Smooth muscle cell (in vitro differentiated cells): ENCODE measurements around the gene RASA3. TPM values are rescaled to one million over a fixed set of nuclear protein-coding genes. Genes with fewer than 3 reads are reported as not detected.

Experiments
- DNase-seq: peaks from one replicate; lab custom pipeline; 2025; ENCODE audit not compliant: unreplicated experiment; lab: John Stamatoyannopoulos, UW
- H2AFZ ChIP-seq: fragments of 200-600 bp; sonication (generic); 2 replicates; pipeline ENCODE4 v1.6.0; 2016; ENCODE audit warnings: antibody characterized with exemption, low read depth, mild to moderate bottlenecking
- H3F3A ChIP-seq: fragments of 200-600 bp; sonication (generic); 2 replicates; pipeline ENCODE4 v1.6.0; 2017; ENCODE audit warnings: antibody characterized with exemption, low read depth
- H3K27ac ChIP-seq: fragments of 200-600 bp; sonication (generic); 2 replicates; pipeline ENCODE4 v1.5.1; 2016; ENCODE audit warnings: low read depth, mild to moderate bottlenecking
- H3K27me3 ChIP-seq: fragments of 200-600 bp; sonication (generic); 2 replicates; pipeline ENCODE4 v1.6.1; 2016; ENCODE audit warnings: low read depth, mild to moderate bottlenecking
- H3K36me3 ChIP-seq: fragments of 200-600 bp; sonication (generic); 2 replicates; pipeline ENCODE4 v1.5.1; 2016; ENCODE audit warnings: low read depth
- H3K4me1 ChIP-seq: fragments of 200-600 bp; sonication (generic); 2 replicates; pipeline ENCODE4 v1.5.1; 2016; ENCODE audit warnings: low read depth
- H3K4me2 ChIP-seq: fragments of 200-600 bp; sonication (generic); 2 replicates; pipeline ENCODE4 v1.6.0; 2016; ENCODE audit warnings: mild to moderate bottlenecking
- H3K4me3 ChIP-seq: fragments of 200-600 bp; sonication (generic); 2 replicates; pipeline ENCODE4 v1.5.1; 2016; ENCODE audit warnings: mild to moderate bottlenecking
- H3K79me2 ChIP-seq: fragments of 200-600 bp; sonication (generic); 2 replicates; pipeline ENCODE4 v1.6.0; 2016; ENCODE audit warnings: low read depth, mild to moderate bottlenecking
- H3K9ac ChIP-seq: fragments of 200-600 bp; sonication (generic); 2 replicates; pipeline ENCODE4 v1.6.0; 2016; ENCODE audit warnings: low read depth
- H3K9me3 ChIP-seq: fragments of 200-600 bp; sonication (generic); replicated peaks from 2 replicates; pipeline ENCODE4 v1.5.1; 2016; ENCODE audit warnings: low read depth
- H4K20me1 ChIP-seq: fragments of 200-600 bp; sonication (generic); 2 replicates; pipeline ENCODE4 v1.6.0; 2016; ENCODE audit warnings: low read depth
- CTCF ChIP-seq: fragments of 200-600 bp; sonication (generic); IDR thresholded peaks from 2 replicates; pipeline ENCODE4 v1.5.1; 2017; ENCODE audit warnings: borderline replicate concordance, mild to moderate bottlenecking, antibody characterized with exemption; ENCODE audit not compliant: insufficient read depth, poor library complexity, severe bottlenecking
- WGBS: methylation state at CpG from one replicate; pipeline ENCODE4 v1.1.7; 2016; ENCODE audit warnings: low lambda C conversion rate; 5-methylcytosine and 5-hydroxymethylcytosine counted together
- polyA plus RNA-seq: library from polyadenylated mRNA; unstranded; fragments of >200 nt; fragmentation: Nextera tagmentation; extraction: Ambion mirVana; gene quantifications from 2 replicates; pipeline ENCODE4 v1.2.1, GENCODE V29; 2016
- total RNA-seq: library from RNA; depleted of rRNA; stranded (reverse); fragments of >200 nt; gene quantifications from 2 replicates; pipeline ENCODE4 v1.2.3, GENCODE V29; 2014

RASA3 gene
- total and polyA plus RNA-seq, 2 experiments from 2014 or later: 21.3 to 26.8 TPM

- Histone ChIP-seq H3K27ac (no peak overlapping the region), H3K4me1 (no peaks in the 10 kb centered on the region), H2AFZ (no peak overlapping the region), H3K4me3 (no peak overlapping the region), H3F3A (no peaks in the 10 kb centered on the region), H3K36me3 (no peaks in the 10 kb centered on the region), H3K79me2 (no peaks in the 10 kb centered on the region), H3K9ac (no peak overlapping the region), H3K9me3 (no peaks in the 10 kb centered on the region), H3K27me3 (no peaks in the 10 kb centered on the region), H4K20me1 (no peaks in the 10 kb centered on the region), H3K4me2 (no peak overlapping the region)
- TF ChIP-seq CTCF: no peak
- 94% methylated on average over 16 of the region's 16 CpGs for WGBS
- no peak for DNase-seq
Measured at GRCh38 chr13:113931841-113932459, 200.5 kb downstream of the RASA3 start.

GRCh38 chr13:113930671-113931637 is 201.5 kb downstream of the RASA3 start:
- H3K79me2 ChIP-seq: no peaks in the 10 kb centered on the region
- no peaks in the 10 kb centered on the region for H3K27me3 ChIP-seq
- H3K4me2 ChIP-seq: no peak overlapping the region
- H4K20me1 ChIP-seq: no peaks in the 10 kb centered on the region
- no peaks in the 10 kb centered on the region for H3K4me1 ChIP-seq
- H3K4me3 ChIP-seq: no peak overlapping the region
- DNase-seq: no peak
- no peaks in the 10 kb centered on the region for H3K36me3 ChIP-seq
- TF ChIP-seq CTCF: no peak
- no peaks in the 10 kb centered on the region for H3K9me3 ChIP-seq
- H3K27ac ChIP-seq: no peak overlapping the region
- no peak overlapping the region for H2AFZ ChIP-seq
- H3F3A ChIP-seq: no peaks in the 10 kb centered on the region
- WGBS: 93% methylated on average over 36 of the region's 36 CpGs
- no peak overlapping the region for H3K9ac ChIP-seq

- Histone ChIP-seq H3F3A (no peaks in the 10 kb centered on the region), H3K9me3 (no peaks in the 10 kb centered on the region), H3K9ac (no peak overlapping the region), H3K4me1 (no peaks in the 10 kb centered on the region), H3K79me2 (no peaks in the 10 kb centered on the region), H2AFZ (no peak overlapping the region), H4K20me1 (no peaks in the 10 kb centered on the region), H3K36me3 (no peaks in the 10 kb centered on the region), H3K4me3 (no peak overlapping the region), H3K27me3 (no peaks in the 10 kb centered on the region), H3K27ac (no peak overlapping the region), H3K4me2 (no peak overlapping the region)
- 90% methylated on average over 27 of the region's 38 CpGs for WGBS
- no peak for TF ChIP-seq CTCF
- DNase-seq: no peak
Measured at GRCh38 chr13:113929628-113930615, 202.5 kb downstream of the RASA3 start.
